PC-3 (cell line): ENCODE measurements around the gene AFAP1L2. TPM values are rescaled to one million over a fixed set of nuclear protein-coding genes. Genes with fewer than 3 reads are reported as not detected.

ENCODE experiments used
- ATAC-seq: fragments of 200-7000 bp; cut with Tn5 transposase; 2 replicates; pipeline ENCODE4 v1.9.1; 2020; ENCODE audit warnings: mild to moderate bottlenecking, moderate library complexity
- BruUV-seq: library from RNA; stranded (reverse); fragments of 400-500 nt; replicated peaks from 2 replicates; lab custom pipeline; 2021; lab: Mats Ljungman, UMichigan
- CTCF ChIA-PET: fragments of 300-600 bp; sonication (Branson Sonifier 250); formaldehyde crosslinking; loops from one replicate; lab custom pipeline; 2022; ENCODE audit warnings: antibody characterized with exemption; lab: Charles Lee
- POLR2A ChIA-PET: fragments of 300-600 bp; sonication (Branson Sonifier 250); formaldehyde crosslinking; loops from one replicate; lab custom pipeline; 2022; ENCODE audit warnings: antibody characterized with exemption; ENCODE audit not compliant: unreplicated experiment; lab: Charles Lee
- DNase-seq: peaks from one replicate; pipeline ENCODE4 v3.0.0-alpha.2; 2015
- H2AFZ ChIP-seq: fragments of 300-600 bp; sonication (generic); 2 replicates; pipeline ENCODE4 v1.6.0; 2016; ENCODE audit warnings: antibody characterized with exemption, low read length
- H3F3A ChIP-seq: fragments of 300-600 bp; sonication (generic); one replicate; pipeline ENCODE4 v1.6.0; 2017; ENCODE audit warnings: antibody characterized with exemption, low read length, control low read depth, mild to moderate bottlenecking; ENCODE audit not compliant: unreplicated experiment
- H3K27ac ChIP-seq: fragments of 300-600 bp; sonication (generic); 2 replicates; pipeline ENCODE4 v1.5.1; 2016; ENCODE audit warnings: mild to moderate bottlenecking, low read length
- H3K27me3 ChIP-seq: fragments of 300-600 bp; sonication (generic); 2 replicates; pipeline ENCODE4 v1.6.1; 2016; ENCODE audit warnings: low read length, mixed read lengths
- H3K36me3 ChIP-seq: fragments of 300-600 bp; sonication (generic); 2 replicates; pipeline ENCODE4 v1.6.1; 2016; ENCODE audit warnings: low read depth, mixed run types, low read length, mixed read lengths
- H3K4me1 ChIP-seq: fragments of 300-600 bp; sonication (generic); 2 replicates; pipeline ENCODE4 v1.5.1; 2016; ENCODE audit warnings: low read length; ENCODE audit not compliant: insufficient read depth
- H3K4me2 ChIP-seq: fragments of 300-600 bp; sonication (generic); 2 replicates; pipeline ENCODE4 v1.6.0; 2016; ENCODE audit warnings: low read length
- H3K4me3 ChIP-seq: fragments of 300-600 bp; sonication (generic); 2 replicates; pipeline ENCODE4 v1.5.1; 2016; ENCODE audit warnings: mild to moderate bottlenecking, low read length, mixed read lengths
- H3K79me2 ChIP-seq: fragments of 300-600 bp; sonication (generic); 2 replicates; pipeline ENCODE4 v1.6.1; 2017; ENCODE audit warnings: low read length, mixed read lengths
- H3K9ac ChIP-seq: fragments of 300-600 bp; sonication (generic); 2 replicates; pipeline ENCODE4 v1.6.0; 2016; ENCODE audit warnings: mild to moderate bottlenecking, low read length
- H3K9me2 ChIP-seq: fragments of 300-600 bp; sonication (generic); replicated peaks from 2 replicates; pipeline ENCODE4 v1.6.1; 2016; ENCODE audit warnings: mixed run types, low read length, mixed read lengths
- H3K9me3 ChIP-seq: fragments of 300-600 bp; sonication (generic); 2 replicates; pipeline ENCODE4 v1.6.1; 2016; ENCODE audit warnings: low read length, mixed read lengths
- H4K20me1 ChIP-seq: fragments of 300-600 bp; sonication (generic); 2 replicates; pipeline ENCODE4 v1.6.1; 2016; ENCODE audit warnings: low read length, mixed read lengths
- EZH2 ChIP-seq: fragments of 300-600 bp; sonication (generic); IDR thresholded peaks from one replicate; pipeline ENCODE4 v1.6.1; 2017; ENCODE audit warnings: antibody characterized with exemption, mild to moderate bottlenecking, low read length; ENCODE audit not compliant: unreplicated experiment
- EZH2phosphoT487 ChIP-seq: fragments of 300-600 bp; sonication (generic); IDR thresholded peaks from 2 replicates; pipeline ENCODE4 v1.6.1; 2018; ENCODE audit warnings: mild to moderate bottlenecking, antibody characterized with exemption, low read length, borderline replicate concordance
- intact Hi-C: fragments of 100-400 bp; cut with micrococcal nuclease; formaldehyde crosslinking; loops from 2 replicates; pipeline ENCODE4 v1.9.0; 2023
- total RNA-seq: library from RNA; depleted of rRNA; stranded (reverse); fragments of >200 nt; gene quantifications from 2 replicates; pipeline ENCODE4 v1.2.3, GENCODE V29; 2014
- TF ChIP-seq, protein P1 (sequence below): fragments of 300-600 bp; sonication (generic); conservative IDR thresholded peaks from 2 replicates; pipeline ENCODE4 v1.5.1; 2017; ENCODE audit warnings: antibody characterized with exemption, low read depth, mild to moderate bottlenecking, low read length

AFAP1L2 gene
- total RNA-seq, 1 experiment from 2014 or later: 0.77 TPM

DNA sequence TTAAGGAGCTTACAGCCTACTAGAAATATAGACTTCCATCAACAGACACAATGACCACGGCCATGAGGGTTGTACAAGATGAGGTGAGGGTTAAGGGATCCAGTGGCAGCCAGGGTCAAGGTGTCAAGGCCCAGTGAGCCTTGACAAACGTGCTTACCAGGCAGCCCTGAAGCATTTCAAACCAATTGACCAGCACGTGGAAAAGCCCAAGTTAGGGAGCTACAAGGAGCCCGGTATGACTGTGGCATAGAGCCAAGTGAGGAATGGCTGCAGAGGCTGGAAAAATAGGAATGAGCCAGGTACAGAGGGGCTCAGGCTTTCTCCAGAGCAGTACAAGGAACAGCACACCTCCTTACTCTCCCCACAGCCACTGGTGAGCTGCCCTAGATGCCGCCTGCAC is 12.7 kb downstream of the AFAP1L2 start:
- intact Hi-C loops: loop anchor here (2.0 to 5.0 kb wide), 2 partner anchors 17 to 34 kb away; no protein-coding TSS in a partner anchor
- no peak overlapping the region for H3K4me3 ChIP-seq
- H3K36me3 ChIP-seq: no peaks in the 10 kb centered on the region
- H4K20me1 ChIP-seq: no peaks in the 10 kb centered on the region
- POLR2A ChIA-PET: no interaction called here
- peaks cover 65% of the 10 kb centered on the region for H3K4me1 ChIP-seq
- no TSS peak for BruUV-seq
- peak overlapping the region; percentile 27; the same call in 1 of the 2 replicates for H3K4me2 ChIP-seq
- TF ChIP-seq, protein P1, sequence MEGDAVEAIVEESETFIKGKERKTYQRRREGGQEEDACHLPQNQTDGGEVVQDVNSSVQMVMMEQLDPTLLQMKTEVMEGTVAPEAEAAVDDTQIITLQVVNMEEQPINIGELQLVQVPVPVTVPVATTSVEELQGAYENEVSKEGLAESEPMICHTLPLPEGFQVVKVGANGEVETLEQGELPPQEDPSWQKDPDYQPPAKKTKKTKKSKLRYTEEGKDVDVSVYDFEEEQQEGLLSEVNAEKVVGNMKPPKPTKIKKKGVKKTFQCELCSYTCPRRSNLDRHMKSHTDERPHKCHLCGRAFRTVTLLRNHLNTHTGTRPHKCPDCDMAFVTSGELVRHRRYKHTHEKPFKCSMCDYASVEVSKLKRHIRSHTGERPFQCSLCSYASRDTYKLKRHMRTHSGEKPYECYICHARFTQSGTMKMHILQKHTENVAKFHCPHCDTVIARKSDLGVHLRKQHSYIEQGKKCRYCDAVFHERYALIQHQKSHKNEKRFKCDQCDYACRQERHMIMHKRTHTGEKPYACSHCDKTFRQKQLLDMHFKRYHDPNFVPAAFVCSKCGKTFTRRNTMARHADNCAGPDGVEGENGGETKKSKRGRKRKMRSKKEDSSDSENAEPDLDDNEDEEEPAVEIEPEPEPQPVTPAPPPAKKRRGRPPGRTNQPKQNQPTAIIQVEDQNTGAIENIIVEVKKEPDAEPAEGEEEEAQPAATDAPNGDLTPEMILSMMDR: no peak
- TF ChIP-seq EZH2phosphoT487 (no peak), EZH2 (no peak)
- no peaks in the 10 kb centered on the region for H3K9me2 ChIP-seq
- no peak overlapping the region for H2AFZ ChIP-seq
- ATAC-seq: no peak
- H3K9me3 ChIP-seq: no peaks in the 10 kb centered on the region
- no peak overlapping the region for H3K9ac ChIP-seq
- DNase-seq: no peak
- H3K27me3 ChIP-seq: no peaks in the 10 kb centered on the region
- H3F3A ChIP-seq: no peaks in the 10 kb centered on the region
- CTCF ChIA-PET: no interaction called here
- H3K79me2 ChIP-seq: no peaks in the 10 kb centered on the region
- peak overlapping the region; percentile 45 for H3K27ac ChIP-seq

DNA sequence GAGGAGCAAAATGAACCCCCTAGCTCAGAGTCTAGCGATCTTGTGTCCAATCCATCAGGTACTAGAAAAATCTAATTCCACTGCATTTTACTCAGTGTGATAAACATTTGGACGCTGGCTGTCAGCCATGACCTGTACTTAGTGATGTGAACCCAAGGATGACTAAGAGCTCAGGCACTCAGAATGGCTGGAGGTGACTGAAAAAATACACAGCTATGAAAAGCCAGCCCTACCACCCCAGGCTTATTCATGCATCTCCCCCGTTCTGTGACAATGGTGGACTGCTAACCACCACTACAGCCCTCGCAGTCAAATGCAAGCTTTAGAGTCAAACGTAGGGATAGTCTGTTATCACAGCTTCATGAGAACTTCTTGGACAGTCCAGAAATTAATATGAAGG is 14.9 kb downstream of the AFAP1L2 start:
- H3K4me1 ChIP-seq: peaks cover 64% of the 10 kb centered on the region
- ChIA-PET CTCF (interaction anchor here (0.6 kb wide), 1 partner anchor 40 kb away, joined by 5 read pairs; no protein-coding TSS in a partner anchor), POLR2A (no interaction called here)
- H3F3A ChIP-seq: no peaks in the 10 kb centered on the region
- no peak overlapping the region for H2AFZ ChIP-seq
- ATAC-seq: peak; percentile 76
- no TSS peak for BruUV-seq
- H3K27me3 ChIP-seq: no peaks in the 10 kb centered on the region
- no peaks in the 10 kb centered on the region for H3K9me3 ChIP-seq
- H3K9ac ChIP-seq: no peak overlapping the region
- H3K36me3 ChIP-seq: no peaks in the 10 kb centered on the region
- H3K4me2 ChIP-seq: peak overlapping the region; percentile 68
- DNase-seq: peak; percentile 91
- intact Hi-C loops: no loop called here
- no peaks in the 10 kb centered on the region for H4K20me1 ChIP-seq
- TF ChIP-seq EZH2: no peak
- TF ChIP-seq, protein P1: no peak
- no peak for TF ChIP-seq EZH2phosphoT487
- H3K79me2 ChIP-seq: no peaks in the 10 kb centered on the region
- peak overlapping the region; percentile 47 for H3K27ac ChIP-seq
- no peak overlapping the region for H3K4me3 ChIP-seq
- H3K9me2 ChIP-seq: no peaks in the 10 kb centered on the region

DNA sequence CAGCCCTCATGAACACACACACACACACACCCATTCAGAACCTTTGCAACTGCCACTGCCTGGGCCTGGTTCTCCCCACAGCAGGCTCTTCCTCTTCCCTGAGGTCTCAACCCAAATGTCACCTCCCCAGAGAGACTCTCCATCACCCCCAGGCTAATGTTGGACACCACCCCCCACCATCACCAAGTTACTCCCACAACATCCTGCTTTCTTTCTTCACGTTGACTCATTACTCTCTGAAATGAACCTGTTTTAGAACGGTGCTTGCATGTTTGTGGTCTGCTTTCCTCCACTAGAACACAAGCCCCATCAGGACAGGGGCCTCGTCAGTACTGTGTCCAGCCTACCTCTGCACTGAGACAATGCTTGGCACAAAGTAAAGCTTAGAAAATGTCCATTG is 16.0 kb downstream of the AFAP1L2 start:
- peaks cover 55% of the 10 kb centered on the region for H3K4me1 ChIP-seq
- no peak for ATAC-seq
- no peaks in the 10 kb centered on the region for H3K9me2 ChIP-seq
- H3K27me3 ChIP-seq: no peaks in the 10 kb centered on the region
- no peak for TF ChIP-seq EZH2phosphoT487
- no peak for TF ChIP-seq EZH2
- TF ChIP-seq, protein P1: no peak
- H3K9me3 ChIP-seq: no peaks in the 10 kb centered on the region
- peak; percentile 65 for DNase-seq
- ChIA-PET POLR2A (no interaction called here), CTCF (interaction anchor here (0.6 kb wide), 1 partner anchor 12 kb away, joined by 3 read pairs; no protein-coding TSS in a partner anchor)
- no peak overlapping the region for H3K4me2 ChIP-seq
- no peak overlapping the region for H3K27ac ChIP-seq
- H4K20me1 ChIP-seq: no peaks in the 10 kb centered on the region
- H3K9ac ChIP-seq: no peak overlapping the region
- intact Hi-C loops: no loop called here
- no peaks in the 10 kb centered on the region for H3K79me2 ChIP-seq
- H2AFZ ChIP-seq: no peak overlapping the region
- H3F3A ChIP-seq: no peaks in the 10 kb centered on the region
- no peak overlapping the region for H3K4me3 ChIP-seq
- no peaks in the 10 kb centered on the region for H3K36me3 ChIP-seq
- no TSS peak for BruUV-seq
